DMS53 (cell line): Measurements from ENCODE around the gene PRKCSH.
"Not testable (repeated sequence)": the region's sequence is repeated elsewhere in the genome, so short reads cannot be mapped to it uniquely, and the experiment has no call there.

ENCODE experiments used
- DNase-seq: peaks from one replicate; lab custom pipeline; 2025; lab: John Stamatoyannopoulos, UW

PRKCSH gene

DNA sequence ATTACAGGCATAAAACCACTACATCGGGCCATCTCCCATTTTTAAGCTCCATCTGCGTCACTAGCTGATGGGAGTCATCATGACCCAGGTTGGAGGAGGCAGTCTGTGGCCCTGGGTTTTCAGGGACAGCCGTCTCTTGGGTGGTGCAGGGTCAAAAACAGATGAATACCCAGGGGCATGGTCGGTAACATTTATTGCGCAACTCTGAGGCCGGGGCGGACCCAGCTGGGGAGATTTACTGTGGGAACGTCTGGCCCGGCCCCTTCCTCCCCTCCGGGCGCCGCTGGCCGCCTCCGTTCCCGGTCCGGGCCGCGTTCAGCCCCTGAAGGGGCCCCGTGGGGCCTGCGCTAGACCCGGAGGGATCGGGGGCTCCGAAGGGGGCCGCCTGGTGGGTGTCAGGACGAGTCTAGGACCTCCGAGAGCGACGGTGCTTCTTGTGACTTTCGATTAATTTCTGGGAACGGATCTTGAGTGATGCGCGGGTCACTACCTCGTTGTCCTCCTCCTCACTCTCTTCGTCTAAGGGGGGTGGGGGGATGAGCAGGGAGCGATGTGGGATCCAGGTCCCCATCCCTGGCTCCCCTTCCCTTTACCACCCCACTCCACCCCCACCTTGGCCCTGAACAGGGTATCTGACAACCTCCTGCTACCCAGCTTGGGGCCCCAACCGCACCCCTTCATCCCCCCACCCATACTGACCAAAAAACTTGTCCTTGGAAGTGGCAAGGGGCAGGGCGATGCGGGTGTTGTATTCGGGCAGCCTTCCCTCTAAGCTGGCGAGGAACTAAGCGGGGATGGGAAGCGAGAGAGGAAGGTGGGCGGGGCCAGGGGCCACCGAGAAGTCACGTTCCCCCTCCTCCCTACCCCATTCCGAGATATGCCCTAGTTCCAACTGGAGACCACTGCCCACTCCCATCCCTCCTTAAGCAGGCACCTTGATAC lies 14.7 kb upstream of the PRKCSH start:
- peak; percentile 61 for DNase-seq

DNA sequence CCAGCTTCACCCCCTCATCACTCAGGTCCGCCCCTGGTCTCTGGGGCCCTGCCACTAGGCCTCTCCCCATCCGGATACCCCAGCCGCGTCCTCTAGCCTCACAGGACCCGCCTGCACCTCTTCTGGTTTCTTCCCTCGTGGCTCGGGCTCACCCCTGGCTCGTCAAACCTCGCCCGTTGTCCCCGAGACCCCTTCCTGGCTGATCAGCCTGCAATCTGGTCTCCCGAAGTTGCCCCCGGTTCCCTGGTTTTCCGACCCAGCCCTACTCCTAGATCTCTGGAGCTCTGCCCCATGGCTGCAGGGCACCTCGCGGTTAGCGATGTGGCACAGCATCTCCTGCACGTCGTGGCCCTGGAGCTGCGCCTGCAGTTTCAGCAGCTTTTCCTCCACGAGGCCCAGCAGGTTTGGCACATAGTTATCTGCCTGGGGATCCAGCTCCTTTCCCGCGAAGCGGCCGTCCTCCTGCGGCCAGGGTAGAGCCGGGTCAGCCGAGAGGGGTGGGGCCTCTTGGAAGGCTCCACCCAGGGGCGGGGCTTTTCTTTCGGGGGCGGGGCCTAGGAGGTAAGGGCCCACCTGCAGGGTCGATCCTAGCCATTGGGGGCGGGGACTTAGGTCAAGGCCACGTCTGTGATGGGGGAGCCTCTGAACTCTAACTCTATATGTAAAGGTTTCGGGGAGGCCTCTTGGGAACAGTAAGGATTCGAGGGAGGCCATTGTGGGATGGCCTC lies 13.9 kb upstream of the PRKCSH start:
- peak; percentile 77 for DNase-seq

DNA sequence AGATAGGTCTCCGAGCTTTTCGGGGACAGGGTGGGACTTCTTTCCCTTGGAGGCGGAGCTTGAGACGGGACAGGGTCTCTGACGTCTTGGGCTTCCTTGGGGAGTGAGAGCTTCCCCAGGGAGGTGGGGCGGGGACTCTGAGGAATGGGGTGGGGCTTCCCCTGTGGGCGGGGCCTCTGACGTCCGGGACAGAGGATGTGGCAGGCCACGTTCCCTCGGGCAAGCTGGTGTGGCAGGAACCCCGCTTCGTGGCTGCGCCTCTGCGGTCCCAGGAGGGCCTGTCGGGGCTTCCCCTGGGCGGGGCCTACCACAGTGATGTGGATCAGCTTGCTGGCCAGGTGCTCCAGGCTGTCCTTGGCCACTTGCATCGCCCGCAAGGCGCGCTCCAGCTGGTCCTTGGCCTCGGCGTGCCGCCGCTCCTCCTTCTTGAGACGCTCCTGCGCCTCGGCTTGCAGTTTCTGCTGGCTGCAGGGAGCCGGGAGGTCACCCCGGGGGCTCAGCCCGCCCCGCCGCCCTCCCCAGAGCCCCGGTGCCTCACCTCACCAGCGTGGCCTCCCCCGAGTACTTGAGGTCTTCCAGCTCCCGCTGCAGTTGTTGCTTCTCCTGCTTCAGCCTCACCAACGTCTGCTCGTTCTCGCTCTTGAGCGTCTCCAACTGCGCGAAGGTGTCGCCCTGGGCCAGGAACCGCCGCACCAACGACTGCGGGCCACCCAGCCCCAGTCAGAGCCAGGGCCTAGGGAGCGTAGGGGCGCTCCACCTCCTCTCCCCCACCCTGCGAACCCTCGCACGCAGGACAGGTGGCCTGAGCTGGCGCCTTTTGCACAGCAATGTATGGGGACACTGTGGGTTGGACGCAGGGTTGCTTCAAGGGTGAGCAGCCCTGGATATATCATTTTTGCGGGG lies 13.0 kb upstream of the PRKCSH start:
- peak; percentile 85 for DNase-seq

DNA sequence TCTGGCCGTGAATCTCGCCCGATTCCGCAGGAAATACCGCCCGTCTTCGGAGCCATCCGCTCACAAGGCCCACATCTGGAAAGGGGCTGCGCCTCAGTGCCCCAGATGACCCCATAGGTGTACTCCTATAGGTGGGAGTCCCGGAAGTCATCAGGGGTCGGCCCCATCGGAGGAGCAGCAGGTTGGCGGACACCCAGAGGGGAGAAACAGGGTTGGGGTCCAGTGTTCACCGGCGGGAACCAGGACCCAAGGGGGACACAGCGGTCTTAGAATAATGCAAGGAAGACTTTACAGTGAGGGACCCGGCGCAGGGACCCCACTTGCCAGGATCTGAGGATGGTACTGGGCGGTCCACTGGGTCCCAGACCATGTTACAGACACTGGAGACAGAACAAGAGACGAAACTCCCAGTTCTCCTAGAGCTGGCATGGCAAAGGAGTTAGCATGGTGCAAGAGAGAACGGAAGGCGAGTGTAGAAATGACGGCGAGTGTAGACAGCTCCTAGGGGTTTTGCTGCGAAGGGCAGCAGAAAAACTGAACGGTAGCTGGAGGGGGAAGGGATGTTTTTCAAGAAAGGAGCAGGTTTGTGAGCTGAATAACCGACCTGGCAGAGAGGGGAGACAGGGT lies 12.2 kb upstream of the PRKCSH start:
- DNase-seq = peak; percentile 51

DNA sequence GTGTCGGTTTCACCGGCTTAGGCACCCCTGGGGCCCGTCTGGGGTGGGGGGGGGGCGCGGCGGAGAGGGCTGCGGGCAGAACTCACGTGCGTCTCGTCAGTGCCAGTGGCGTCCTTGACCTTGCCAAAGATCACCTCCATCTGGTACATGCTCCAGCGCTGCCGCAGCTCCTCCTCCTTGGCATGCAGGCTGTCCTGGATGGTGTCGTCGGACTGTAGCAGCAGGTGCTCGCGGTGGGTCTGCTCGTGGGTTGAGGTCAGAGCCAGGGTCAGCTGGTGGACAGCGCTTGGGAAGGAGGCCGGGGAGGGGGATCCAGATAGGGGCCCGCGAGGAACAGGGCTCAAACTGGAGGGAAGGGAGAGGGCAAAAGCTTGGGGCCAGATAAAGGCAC lies 11.6 kb upstream of the PRKCSH start:
- DNase-seq = peak; percentile 52

DNA sequence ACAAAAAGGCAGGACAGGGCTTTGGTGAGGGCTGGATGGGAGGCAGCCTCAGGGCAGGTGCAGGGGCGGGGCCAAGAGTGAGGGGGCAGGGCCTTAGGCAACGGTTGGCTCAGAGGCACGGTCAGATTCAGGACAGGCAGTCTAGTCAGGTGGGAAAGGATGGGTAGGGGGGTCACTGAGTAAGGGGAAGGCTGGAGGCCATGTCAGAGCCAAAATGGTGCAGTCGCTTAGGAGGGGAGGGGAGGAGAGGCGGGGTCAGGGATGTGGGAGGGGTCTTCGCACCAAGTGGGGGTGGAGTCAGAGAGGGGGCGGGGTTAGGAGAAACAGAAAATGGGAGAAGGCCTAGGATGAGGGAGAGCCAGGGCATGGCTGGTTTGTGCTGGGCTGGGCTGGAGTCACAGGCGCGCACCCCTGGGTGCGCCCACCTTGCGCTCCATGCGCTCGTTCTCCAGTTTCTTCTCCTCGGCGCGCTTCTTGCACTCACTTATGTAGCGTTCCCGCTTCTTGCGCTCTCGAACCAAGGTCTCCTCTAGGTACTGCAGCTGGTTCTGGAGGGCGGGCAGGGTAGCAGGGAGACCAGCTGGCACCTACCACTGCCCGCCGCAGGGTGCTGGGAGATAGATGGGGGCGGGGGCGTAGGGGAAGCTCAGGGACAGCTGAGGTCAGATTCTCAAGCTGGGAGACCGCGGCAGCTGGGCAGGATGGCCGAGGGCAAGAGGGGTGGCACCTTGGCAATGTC lies 9.5 kb upstream of the PRKCSH start:
- DNase-seq = peak; percentile 39

DNA sequence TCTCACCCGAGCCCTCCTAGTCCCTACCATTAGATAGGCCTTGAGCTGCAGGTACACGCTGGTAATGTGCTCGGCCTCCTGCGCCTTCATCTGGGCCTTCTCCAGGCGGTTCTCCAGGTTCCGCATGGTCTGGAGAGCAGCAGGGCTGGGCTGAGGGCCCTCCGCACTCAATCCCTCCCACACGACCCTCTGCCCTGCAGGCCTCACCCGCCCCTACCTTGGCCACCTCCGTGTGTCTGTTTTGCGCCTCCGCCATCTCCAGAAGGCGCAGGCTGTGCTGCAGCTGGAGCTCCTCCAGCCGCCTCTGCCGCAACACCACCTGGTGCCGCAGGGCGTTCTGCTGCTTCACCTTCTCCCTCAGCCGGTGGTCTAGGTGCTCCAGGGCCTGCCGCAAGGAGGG lies 8.8 kb upstream of the PRKCSH start:
- DNase-seq = no peak

DNA sequence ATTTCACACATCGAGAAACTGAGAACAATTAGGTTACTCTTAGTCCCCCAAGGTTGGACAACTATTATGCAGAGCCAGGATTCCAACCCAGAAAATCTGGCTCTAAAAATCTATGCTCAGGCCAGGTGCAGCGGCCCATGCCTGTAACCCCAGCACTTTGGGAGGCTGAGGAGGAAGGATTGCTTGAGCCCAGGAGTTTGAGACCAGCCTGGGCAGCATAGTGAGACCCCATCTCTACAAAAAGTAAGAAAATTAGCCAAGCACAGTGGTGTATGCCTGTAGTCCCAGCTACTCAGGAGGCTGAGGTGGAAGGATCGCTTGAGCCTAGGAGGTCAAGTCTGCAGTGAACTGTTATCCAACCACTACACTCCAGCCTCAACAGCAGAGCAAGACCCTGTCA lies 1.9 kb upstream of the PRKCSH start:
- DNase-seq = not testable (repeated sequence)

DNA sequence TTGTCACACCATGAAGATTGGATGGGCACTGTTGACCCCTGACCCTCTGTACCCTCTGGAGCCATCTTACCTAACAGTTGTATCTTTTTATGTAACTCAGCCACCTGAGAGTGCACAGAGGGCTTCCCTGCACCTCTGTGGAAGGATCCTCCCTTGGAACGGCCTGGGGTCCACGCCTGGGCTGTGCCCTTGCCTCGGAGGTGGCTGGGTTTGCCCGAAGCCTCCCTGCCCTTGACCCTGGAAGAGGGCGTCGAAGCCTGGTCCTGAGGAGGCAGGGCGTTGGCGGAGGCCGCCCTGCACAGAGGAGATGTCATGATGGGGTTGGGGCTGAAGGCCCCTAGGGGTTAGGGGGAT lies 755 bp upstream of the PRKCSH start:
- peak; percentile 67 for DNase-seq

DNA sequence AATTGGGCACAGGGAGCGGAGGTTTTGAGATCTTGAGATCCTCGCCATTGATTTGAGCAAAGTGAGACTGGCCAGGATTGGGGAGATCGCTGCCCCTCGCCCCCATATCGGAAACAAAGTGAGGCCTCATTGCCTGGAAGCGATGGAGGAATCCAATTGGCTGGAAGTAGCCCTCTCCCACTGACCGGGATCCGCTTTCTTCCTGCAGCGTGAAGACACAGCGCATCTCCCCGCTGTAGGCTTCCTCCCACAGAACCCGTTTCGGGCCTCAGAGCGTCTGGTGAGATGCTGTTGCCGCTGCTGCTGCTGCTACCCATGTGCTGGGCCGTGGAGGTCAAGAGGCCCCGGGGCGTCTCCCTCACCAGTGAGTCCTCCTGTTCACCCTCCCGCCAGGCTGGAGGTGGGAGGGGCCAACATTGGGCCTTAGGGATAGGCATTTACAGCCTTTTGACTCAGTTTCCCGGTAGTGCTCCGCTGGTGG lies 438 bp downstream of the PRKCSH start:
- DNase-seq = peak; percentile 57

DNA sequence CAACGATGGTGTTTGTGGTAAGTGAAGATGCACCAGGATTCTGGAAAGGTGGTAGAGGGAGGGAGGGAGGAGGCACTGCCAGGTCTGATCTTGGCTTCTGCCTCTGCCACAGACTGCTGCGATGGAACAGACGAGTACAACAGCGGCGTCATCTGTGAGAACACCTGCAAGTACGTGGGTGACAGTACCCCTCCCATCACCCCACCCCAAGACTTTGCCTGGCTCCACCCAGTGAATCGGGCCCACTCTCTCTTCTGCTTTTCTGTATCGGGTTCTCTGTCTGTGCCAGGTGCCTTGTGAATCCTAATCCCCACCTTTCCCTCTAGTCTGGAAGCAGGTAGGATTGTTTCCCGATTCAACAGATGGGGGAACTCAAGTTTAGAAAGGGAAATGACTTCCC lies 2.5 kb downstream of the PRKCSH start:
- no peak for DNase-seq

DNA sequence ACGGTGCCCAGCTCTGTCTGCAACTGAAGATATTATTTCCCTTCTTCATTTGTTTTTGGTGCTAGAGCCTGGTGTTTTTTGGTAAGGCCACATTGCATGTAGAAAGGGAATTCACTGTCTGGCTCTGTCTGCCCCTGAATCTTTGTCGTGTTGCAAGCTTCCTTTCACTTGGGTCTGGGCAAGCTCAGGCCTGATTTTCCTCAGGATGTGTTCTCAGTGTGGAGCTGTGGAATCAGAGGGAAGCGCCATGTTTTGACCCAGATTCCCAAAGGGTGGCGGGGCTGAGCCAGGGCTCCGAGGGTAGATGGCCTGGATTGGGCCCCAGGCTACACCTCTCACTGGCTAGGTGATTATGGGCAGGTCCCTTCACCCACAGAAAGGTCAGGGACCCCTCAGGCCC lies 8.6 kb downstream of the PRKCSH start:
- DNase-seq = no peak

DNA sequence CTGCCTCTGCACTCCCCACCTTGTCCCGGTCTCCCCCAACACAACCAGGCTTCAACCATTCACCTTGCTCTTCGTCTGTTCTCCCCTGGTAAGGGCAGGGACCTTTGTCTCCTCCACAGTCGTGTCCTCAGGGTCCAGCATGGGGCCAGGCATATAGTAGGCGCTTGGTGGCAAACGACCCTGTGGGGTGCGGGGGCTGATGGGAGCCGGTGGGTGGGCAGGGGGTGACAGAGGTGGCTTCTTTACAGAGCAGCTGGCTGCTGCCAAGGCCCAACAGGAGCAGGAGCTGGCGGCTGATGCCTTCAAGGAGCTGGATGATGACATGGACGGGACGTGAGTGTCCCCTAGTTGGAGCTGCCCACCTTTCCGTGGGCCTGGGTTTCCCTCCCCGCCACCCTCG lies 9.7 kb downstream of the PRKCSH start:
- DNase-seq = no peak

DNA sequence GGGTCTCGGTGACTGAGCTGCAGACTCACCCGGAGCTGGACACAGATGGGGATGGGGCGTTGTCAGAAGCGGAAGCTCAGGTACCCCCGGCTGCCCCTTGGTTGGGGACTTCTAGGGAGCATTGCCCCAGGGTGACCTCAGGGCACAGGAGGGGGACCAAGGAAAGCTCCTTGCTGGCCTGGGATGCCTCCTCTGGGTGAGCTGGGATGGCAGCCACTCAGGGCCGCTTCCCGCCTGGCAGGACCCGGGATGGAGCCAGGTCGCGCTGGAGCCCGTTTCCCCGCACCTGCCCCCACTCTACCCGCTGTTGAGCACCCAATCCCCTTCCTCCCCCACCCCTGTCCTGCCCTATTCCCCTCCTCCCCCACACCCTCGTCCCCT lies 10.8 kb downstream of the PRKCSH start:
- peak; percentile 18 for DNase-seq

DNA sequence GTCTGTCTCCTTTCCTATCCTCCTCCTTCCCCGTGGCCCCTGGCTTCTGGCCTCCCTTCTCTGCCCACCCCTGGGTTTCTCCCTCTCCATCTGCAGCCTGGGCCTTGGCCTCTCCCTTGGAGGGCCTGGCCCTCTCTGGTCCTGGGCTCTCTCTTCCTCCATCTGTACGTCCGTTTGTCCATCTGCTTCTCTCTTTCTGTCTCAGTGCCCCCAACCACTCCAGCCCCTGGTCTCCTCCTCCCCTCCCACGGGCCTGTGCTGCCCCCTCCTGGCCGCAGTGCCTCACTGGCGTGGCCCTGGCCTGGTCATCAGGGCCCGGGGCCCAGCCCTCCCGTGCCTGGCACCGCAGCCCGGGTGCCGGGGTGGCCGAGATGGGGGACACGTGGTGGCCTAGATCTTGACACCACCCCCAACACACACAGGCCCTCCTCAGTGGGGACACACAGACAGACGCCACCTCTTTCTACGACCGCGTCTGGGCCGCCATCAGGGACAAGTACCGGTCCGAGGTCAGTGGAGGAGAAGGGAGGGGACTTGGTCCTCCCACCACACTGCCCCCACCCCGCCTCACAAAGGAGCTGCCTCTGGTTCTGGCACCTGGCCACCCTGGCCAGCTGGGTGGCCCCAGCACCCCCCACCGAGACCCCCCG lies 11.3 kb downstream of the PRKCSH start:
- peak; percentile 60 for DNase-seq

DNA sequence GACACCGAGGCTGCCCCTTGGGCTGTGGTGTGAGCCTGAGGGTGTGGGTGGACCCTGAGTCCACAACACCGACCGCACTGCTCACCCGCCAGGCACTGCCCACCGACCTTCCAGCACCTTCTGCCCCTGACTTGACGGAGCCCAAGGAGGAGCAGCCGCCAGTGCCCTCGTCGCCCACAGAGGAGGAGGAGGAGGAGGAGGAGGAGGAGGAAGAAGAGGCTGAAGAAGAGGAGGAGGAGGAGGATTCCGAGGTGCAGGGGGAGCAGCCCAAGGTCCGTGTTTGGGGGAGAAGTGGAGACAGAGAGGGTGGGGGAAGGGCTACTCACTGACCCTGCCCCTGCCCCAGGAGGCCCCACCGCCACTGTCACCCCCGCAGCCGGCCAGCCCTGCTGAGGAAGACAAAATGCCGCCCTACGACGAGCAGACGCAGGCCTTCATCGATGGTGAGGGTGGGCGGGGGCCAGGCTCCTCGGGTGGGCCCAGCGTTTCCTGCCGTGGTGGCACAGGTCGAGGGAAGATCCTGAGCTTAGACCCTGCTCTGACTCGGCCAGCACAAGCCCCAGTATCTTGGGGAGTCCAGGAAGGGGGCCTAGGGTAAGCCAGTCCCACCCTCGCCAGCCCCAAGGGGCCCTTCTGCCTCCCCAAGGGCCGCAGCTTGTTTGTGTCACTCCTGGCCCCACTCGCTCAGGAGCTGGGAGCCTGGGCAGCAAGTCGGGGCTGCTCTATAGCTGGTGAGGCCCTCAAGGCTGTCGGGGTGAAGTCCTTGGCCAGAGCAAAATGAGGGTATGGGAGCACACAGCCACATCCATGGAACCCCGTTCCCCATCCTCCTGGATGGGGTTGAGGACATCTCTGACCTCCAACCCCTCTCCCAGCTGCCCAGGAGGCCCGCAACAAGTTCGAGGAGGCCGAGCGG lies 12.2 kb downstream of the PRKCSH start:
- no peak for DNase-seq

DNA sequence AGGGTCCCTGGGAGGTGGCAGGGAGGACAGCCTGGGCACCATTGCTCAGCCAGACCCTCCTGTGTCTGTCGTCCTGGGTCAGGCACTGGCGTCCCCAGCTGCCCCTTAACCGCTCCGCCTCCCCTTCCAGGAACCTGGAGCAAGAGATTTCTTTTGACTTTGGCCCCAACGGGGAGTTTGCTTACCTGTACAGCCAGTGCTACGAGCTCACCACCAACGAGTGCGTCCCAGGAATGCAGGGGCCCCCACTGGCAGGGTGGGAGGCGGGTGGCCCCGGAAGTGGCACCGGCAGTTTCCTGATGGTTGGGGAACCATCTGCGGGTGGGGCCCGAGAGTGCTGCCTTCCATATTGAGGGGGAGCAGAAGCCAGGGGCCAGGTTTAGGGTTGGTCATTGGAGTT lies 13.0 kb downstream of the PRKCSH start:
- no peak for DNase-seq

DNA sequence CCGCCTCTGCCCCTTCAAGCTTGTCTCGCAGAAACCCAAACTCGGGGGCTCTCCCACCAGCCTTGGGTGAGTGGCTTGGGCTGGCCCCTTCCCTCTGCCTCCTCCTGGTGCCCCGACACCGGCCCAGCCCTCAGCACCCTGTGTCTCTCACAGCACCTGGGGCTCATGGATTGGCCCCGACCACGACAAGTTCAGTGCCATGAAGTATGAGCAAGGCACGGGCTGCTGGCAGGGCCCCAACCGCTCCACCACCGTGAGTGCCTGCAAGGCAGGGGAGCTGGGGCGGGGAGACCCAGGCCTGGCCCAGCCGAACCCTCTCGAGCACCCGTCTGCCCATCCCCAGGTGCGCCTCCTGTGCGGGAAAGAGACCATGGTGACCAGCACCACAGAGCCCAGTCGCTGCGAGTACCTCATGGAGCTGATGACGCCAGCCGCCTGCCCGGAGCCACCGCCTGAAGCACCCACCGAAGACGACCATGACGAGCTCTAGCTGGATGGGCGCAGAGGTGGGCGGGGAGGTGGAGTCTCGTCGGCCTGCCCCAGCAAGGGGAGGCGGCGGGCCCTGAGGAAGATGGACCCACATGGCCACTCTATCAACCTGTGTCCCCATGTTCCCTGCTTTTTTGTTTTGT lies 13.6 kb downstream of the PRKCSH start:
- DNase-seq = no peak
